A549 (cell line): ENCODE measurements around the gene TBC1D23.

Experiments used
- CBX8 ChIP-seq: fragments of 200-600 bp; sonication (generic); IDR thresholded peaks from 2 replicates; pipeline ENCODE4 v1.6.1; 2016
- CHD4 ChIP-seq: fragments of 200-600 bp; sonication (generic); IDR thresholded peaks from 2 replicates; pipeline ENCODE4 v1.6.1; 2016; ENCODE audit warnings: antibody characterized with exemption, mild to moderate bottlenecking, borderline replicate concordance
- CTCF ChIP-seq: fragments of >200 bp; sonication (Bioruptor Twin); formaldehyde crosslinking; IDR thresholded peaks from 3 replicates; pipeline ENCODE4 v1.5.1; 2016
- EP300 ChIP-seq, 2 experiments: fragments of >200 bp; sonication (Bioruptor Twin); formaldehyde crosslinking; IDR thresholded peaks; 2 replicates in 1 of 2; 3 replicates in 1 of 2; pipeline ENCODE4 v1.6.1; 2016 to 2017
- FOSL2 ChIP-seq, 2 experiments: fragments of 450-650 bp in 1 of 2; fragments of >200 bp in 1 of 2; sonication (Bioruptor Twin) in 1 of 2; formaldehyde crosslinking; IDR thresholded peaks; 2 replicates each; pipeline versions ENCODE4 v1.5.0 to v1.6.1; 2016 to 2020; ENCODE audit warnings: mild to moderate bottlenecking in 1 of 2, moderate library complexity in 1 of 2
- RAD21 ChIP-seq, 2 experiments: fragments of >200 bp in 1 of 2; sonication (Bioruptor Twin) in 1 of 2; formaldehyde crosslinking in 1 of 2; IDR thresholded peaks in 1 of 2; conservative IDR thresholded peaks in 1 of 2; 2 replicates in 1 of 2; 3 replicates in 1 of 2; pipeline ENCODE4 v1.6.1; 2012 to 2018; ENCODE audit warnings: inconsistent platforms in 1 of 2

GRCh38 chr3:100260685-100261484 lies at the start of gene TBC1D23:
- TF ChIP-seq CBX8 (no peak), EP300 (IDR thresholded peaks at IDR 0.05) (no peak), RAD21 (conservative IDR thresholded peaks at IDR 0.05 in 1 of 2, IDR thresholded peaks at IDR 0.05 in 1 of 2) (no peak), FOSL2 (IDR thresholded peaks at IDR 0.05) (no peak), FOSL2 (CRISPR knock-in tag; IDR thresholded peaks at IDR 0.05) (0 out of 2 replicates have a peak, but pooled peaks have one; percentile 3), CTCF (no peak), CHD4 (no peak)
